Measurements from ENCODE around the gene PCDHGA2. TPM values are rescaled to one million over a fixed set of nuclear protein-coding genes. Genes with fewer than 3 reads are reported as not detected.
A peak's percentile ranks its signal among the peaks of the same experiment; 100 is the strongest.
"Not testable (repeated sequence)": the region's sequence is repeated elsewhere in the genome, so short reads cannot be mapped to it uniquely, and the experiment has no call there.

The PCDHGA2 gene
- total RNA-seq, 1 donor from 2014 or later = 6.2 TPM

- no peak for DNase-seq (ENCODE audit: missing footprints)
- intact Hi-C loops (cut with DNase I) = no loop called here
Observed at GRCh38 chr5:141343242-141343952, 4.8 kb downstream of the PCDHGA2 start, which contains the start of gene PCDHGA3. Gene PCDHGA3 (plus strand): TSS chr5:141343829. CDS start chr5:141344034, 205 bp downstream.

DNA sequence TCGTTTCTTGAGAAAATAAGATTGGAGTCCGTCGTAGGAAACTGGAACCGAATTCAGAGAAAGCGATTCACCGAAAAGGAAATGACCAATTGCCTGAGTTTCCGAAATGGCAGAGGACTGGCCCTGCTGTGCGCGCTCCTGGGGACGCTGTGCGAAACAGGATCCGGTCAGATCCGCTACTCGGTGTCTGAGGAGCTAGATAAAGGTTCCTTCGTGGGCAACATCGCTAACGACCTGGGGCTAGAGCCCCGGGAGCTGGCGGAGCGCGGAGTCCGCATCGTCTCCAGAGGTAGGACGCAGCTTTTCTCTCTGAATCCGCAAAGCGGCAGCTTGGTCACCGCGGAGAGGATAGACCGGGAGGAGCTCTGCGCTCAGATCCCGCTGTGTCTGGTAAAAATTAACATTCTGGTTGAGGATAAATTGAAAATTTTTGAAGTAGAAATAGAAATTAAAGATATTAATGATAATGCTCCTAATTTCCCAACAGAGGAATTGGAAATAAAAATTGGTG is 5.4 kb downstream of the PCDHGA2 start:
- ATAC-seq = no peak
- intact Hi-C loops (cut with DNase I) = no loop called here
- DNase-seq (ENCODE audit: missing footprints) = peak; percentile 63

More at GRCh38 chr5:141343242-141343952, 4.8 kb downstream of the PCDHGA2 start, which contains the start of gene PCDHGA3:
- peak; percentile 56 for ATAC-seq

DNA sequence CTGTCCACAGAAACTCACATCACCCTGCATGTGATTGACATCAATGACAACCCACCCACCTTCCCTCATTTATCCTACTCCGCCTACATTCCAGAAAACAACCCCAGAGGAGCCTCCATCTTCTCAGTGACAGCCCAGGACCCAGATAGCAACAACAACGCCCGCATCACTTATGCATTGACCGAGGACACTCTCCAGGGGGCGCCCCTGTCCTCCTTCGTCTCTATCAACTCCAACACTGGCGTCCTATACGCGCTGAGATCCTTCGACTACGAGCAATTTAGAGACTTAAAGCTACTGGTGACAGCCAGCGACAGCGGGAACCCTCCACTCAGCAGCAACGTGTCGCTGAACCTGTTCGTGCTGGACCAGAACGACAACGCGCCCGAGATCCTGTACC is 6.8 kb downstream of the PCDHGA2 start:
- intact Hi-C loops (cut with DNase I) = no loop called here
- ATAC-seq (no peak), DNase-seq (ENCODE audit: missing footprints) (no peak)

DNA sequence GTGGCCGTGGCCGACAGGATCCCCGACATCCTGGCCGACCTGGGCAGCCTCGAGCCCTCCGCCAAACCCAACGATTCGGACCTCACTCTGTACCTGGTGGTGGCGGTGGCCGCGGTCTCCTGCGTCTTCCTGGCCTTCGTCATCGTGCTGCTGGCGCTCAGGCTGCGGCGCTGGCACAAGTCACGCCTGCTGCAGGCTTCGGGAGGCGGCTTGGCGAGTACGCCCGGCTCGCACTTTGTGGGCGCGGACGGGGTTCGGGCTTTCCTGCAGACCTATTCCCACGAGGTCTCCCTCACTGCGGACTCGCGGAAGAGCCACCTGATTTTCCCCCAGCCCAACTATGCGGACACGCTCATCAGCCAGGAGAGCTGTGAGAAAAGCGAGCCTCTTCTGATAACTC is 7.5 kb downstream of the PCDHGA2 start:
- ATAC-seq; DNase-seq (ENCODE audit: missing footprints); intact Hi-C loops (cut with DNase I): not testable (repeated sequence)

GRCh38 chr5:141349917-141350619 is 11.5 kb downstream of the PCDHGA2 start, which contains the start of gene PCDHGB1:
Gene PCDHGB1 (plus strand): TSS chr5:141350099. CDS start chr5:141350261, 162 bp downstream.
- intact Hi-C loops (cut with DNase I) = no loop called here
- no peak for DNase-seq (ENCODE audit: missing footprints)
- peak; percentile 83 for ATAC-seq

GRCh38 chr5:141351591-141351990 is 13.0 kb downstream of the PCDHGA2 start:
- ATAC-seq = no peak
- intact Hi-C loops (cut with DNase I) = no loop called here

DNA sequence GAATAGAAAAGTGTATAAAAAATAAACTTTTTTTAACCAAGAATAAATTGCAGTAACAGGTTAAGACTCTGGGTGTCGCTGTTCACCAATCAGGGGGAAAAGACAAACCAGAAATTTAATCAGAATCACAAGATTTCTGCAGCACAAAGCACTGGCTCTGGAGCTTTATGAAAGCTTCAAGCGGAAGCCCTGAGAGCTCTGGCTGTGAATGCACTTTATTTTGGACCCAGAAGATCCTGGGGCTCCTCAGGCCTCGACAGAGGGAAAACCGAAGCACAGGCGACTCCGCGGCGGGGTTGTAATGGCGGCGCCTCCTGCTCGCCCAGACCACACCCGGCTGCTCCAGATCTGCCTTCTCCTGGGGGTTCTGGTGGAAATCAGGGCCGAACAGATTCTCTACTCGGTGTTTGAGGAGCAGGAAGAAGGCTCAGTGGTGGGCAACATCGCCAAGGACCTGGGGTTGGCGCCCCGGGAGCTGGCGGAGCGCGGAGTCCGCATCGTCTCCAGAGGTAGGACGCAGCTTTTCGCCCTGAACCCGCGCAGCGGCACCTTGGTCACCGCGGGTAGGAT is 16.4 kb downstream of the PCDHGA2 start, which contains the start of gene PCDHGA4:
Gene PCDHGA4 (plus strand): TSS at position 122 of the 570 bp plus-strand sequence. CDS start 87 bp downstream, at position 209.
- ATAC-seq (no peak), DNase-seq (ENCODE audit: missing footprints) (no peak)
- intact Hi-C loops (cut with DNase I) = no loop called here

More at GRCh38 chr5:141351591-141351990, 13.0 kb downstream of the PCDHGA2 start:
- no peak for DNase-seq (ENCODE audit: missing footprints)

GRCh38 chr5:141355641-141356040 is 17.1 kb downstream of the PCDHGA2 start:
- intact Hi-C loops (cut with DNase I) = no loop called here
- ATAC-seq = no peak
- DNase-seq (ENCODE audit: missing footprints) = no peak

GRCh38 chr5:141356133-141356532 is 17.6 kb downstream of the PCDHGA2 start:
- ATAC-seq (no peak), DNase-seq (ENCODE audit: missing footprints) (no peak)
- intact Hi-C loops (cut with DNase I) = no loop called here

DNA sequence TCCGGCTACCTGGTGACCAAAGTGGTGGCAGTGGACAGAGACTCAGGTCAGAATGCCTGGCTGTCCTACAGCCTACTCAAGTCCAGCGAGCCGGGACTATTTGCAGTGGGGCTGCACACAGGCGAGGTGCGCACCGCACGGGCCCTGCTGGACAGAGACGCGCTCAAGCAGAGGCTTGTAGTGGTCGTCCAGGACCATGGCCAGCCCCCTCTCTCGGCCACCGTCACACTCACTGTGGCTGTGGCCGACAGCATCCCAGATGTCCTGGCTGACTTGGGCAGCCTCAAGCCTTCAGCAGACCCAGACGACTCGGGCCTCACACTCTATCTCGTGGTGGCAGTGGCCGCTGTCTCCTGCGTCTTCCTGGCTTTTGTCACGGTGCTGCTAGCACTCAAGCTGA is 18.4 kb downstream of the PCDHGA2 start:
- intact Hi-C loops (cut with DNase I) = no loop called here
- ATAC-seq (no peak), DNase-seq (ENCODE audit: missing footprints) (no peak)

DNA sequence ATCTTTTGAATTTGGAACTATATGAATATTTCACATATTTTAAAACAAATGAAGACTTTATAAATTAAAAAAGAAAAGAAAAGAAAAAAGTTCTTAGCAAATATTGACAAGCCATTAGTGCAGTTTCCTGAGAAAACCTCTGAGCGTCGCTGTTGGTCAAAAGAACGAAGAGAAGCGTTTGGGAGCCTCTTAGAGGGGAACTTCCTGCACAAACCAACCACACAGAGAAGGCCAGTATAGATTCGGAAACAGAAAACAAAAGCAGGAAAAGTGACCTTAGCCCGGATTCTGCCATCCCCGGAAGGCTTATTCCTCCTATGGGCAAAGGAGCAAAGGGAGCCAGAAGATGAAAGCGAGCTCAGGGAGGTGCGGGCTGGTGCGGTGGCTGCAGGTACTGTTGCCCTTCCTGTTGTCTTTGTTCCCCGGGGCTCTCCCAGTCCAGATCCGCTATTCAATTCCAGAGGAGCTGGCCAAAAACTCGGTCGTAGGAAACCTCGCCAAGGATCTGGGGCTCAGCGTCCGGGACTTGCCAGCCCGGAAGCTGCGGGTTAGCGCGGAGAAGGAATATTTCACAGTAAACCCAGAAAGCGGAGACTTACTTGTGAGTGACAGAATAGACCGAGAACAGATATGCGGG is 21.3 kb downstream of the PCDHGA2 start, which contains the start of gene PCDHGB2:
Gene PCDHGB2 (plus strand): TSS at position 205 of the 637 bp plus-strand sequence. CDS start 142 bp downstream, at position 347.
- peak; percentile 39 for ATAC-seq
- DNase-seq (ENCODE audit: missing footprints) = no peak
- intact Hi-C loops (cut with DNase I) = no loop called here

DNA sequence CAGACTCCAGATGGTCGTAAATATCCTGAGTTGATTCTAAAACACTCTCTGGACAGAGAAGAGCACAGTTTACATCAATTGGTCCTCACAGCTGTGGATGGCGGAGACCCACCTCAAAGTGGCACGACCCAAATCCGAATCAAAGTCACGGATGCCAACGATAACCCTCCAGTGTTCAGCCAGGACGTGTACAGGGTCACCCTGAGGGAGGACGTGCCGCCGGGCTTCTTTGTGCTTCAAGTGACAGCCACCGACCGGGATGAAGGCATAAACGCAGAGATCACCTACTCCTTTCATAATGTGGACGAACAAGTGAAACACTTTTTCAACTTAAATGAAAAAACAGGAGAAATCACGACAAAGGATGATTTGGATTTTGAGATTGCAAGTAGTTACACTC is 22.1 kb downstream of the PCDHGA2 start:
- no peak for DNase-seq (ENCODE audit: missing footprints)
- intact Hi-C loops (cut with DNase I) = no loop called here
- no peak for ATAC-seq

DNA sequence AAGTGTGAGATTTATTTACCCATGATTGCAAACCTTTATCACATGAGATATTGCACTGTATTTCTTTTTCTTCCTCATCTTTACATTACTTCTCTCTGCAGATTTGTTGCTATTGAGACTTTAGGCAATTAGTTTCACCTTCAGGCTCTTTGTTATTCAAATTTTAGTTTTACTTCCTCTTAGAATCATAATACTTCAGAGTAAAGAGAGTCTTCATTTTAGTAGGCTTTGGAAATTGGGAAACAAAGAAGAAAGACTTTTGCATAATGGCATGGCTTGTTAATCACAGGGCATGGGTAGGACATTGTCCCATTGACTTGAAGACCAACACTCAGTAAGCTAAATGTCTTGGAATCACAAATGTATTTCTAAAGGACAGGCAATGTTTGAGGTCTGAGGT is 24.2 kb downstream of the PCDHGA2 start:
- no peak for ATAC-seq
- intact Hi-C loops (cut with DNase I) = no loop called here

DNA sequence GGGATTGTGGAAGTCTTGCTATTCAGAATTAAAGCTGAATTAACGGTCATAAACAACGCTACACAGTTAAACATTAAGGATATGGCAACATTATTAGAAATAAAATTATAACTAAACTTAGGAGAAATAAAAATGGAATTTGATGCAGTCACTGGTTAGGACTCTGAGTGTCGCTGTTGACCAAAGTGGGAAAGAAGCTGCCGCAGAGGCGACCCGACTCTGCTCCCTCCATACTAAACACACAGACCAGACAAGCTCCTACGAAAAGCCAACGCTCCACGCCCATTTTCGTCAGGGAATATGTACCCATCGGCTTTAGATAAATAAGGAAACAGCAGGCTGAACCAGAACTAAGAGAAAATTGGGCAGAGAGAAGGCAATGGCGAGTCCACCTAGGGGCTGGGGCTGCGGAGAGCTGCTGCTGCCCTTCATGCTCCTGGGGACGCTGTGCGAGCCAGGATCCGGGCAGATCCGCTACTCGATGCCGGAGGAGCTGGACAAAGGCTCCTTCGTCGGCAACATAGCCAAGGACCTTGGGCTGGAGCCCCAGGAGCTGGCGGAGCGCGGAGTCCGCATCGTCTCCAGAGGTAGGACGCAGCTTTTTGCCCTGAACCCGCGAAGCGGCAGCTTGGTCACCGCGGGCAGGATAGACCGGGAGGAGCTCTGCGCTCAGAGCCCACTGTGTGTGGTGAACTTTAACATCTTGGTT is 25.5 kb downstream of the PCDHGA2 start, which contains the start of gene PCDHGA5:
Gene PCDHGA5 (plus strand): TSS at position 211 of the 709 bp plus-strand sequence. CDS start 169 bp downstream, at position 380.
- intact Hi-C loops (cut with DNase I) = no loop called here
- DNase-seq (ENCODE audit: missing footprints) (no peak), ATAC-seq (peak; percentile 65)

More for the DNA sequence above, 24.2 kb downstream of the PCDHGA2 start:
- DNase-seq (ENCODE audit: missing footprints) = no peak

DNA sequence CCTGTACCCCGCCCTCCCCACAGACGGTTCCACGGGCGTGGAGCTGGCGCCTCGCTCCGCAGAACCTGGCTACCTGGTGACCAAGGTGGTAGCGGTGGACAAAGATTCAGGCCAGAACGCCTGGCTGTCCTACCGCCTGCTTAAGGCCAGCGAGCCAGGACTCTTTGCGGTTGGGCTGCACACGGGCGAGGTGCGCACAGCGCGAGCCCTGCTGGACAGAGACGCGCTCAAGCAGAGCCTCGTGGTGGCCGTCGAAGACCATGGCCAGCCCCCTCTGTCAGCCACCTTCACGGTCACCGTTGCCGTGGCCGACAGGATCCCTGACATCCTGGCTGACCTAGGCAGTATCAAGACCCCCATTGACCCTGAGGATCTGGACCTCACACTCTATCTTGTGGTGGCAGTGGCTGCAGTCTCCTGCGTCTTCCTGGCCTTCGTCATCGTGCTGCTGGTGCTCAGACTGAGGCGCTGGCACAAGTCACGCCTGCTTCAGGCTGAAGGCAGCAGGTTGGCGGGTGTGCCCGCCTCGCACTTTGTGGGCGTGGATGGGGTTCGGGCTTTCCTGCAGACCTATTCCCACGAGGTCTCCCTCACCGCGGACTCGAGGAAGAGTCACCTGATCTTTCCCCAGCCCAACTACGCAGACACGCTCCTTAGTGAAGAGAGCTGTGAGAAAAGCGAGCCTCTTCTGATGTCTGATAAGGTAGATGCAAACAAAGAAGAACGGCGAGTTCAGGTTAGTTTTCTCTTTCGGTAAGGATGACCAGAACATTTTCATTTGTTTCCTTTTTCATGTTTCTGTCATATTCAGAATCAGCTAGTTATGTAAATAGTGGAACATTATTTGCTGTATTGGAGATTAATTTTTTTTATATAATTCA is 27.7 kb downstream of the PCDHGA2 start:
- intact Hi-C loops (cut with DNase I) = no loop called here
- no peak for DNase-seq (ENCODE audit: missing footprints)
- no peak for ATAC-seq

GRCh38 chr5:141369994-141370848 is 31.7 kb downstream of the PCDHGA2 start, which contains the start of gene PCDHGB3:
Gene PCDHGB3 (plus strand): TSS chr5:141370242. CDS start chr5:141370395, 153 bp downstream.
- DNase-seq (ENCODE audit: missing footprints) (peak; percentile 84), ATAC-seq (peak; percentile 86)
- intact Hi-C loops (cut with DNase I) = loop anchor here (5.0 kb wide), 1 partner anchor 42 kb away; the partner anchor contains the start of gene PCDHGA10

Data from Right ventricle myocardium inferior (tissue), 1 donor.